Kidney capillary endothelial cell (primary cell): ENCODE data around the gene SPP2.
A peak's percentile ranks its signal among the peaks of the same experiment; 100 is the strongest.

Experiments
- DNase-seq: peaks from one replicate; pipeline ENCODE4 v3.0.0-alpha.2; 2018; ENCODE audit warnings: low spot score

SPP2 gene

DNA sequence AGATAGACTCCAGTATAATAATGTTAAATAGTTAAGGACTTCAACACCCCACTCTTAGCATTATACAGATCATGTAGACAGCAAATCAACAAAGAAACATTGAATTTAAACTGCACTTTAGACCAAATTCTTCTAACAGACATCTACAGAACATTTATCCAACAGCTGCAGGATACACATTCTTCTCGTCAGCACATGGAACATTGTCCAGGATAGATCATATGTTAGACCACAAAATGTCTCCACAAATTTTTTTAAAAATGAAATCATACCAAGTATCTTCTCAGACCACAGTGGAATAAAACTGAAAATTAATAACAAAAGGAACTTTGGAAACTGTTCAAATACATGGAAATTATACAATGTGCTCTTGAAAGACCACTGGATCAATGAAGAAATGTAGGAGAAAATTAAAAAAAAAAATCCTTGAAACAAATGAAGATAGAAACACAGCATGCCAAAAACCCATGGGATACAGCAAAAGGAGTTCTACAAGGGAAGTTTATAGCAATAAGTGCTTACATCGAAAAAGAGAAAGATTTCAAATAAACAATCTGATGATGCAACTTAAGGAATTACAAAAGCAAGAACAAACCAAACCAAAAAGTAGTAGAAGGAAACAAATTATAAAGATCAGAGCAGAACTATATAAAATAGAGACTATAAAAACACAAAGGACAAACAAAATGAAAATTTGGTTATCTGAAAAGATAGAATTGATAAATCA lies 12.3 kb upstream of the SPP2 start:
- DNase-seq: no peak

DNA sequence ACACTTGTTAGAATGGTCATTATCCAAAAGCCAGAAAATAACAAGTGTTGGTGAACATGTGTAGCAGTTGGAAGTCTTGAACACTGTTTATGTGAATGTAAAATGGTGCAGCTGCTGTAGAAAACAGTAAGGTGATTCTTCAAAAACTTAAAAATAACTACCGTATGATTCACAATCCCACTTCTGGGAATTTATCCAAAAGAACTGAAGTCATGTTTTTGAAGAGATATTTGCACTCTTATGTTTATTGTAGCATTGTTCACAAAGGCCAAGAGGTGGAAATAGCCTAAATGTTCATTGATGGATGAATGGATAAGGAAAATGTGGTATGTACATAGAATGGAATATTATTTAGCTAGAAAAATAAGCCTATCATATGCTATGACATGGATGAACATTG lies 6.3 kb upstream of the SPP2 start:
- DNase-seq: peak; percentile 40

DNA sequence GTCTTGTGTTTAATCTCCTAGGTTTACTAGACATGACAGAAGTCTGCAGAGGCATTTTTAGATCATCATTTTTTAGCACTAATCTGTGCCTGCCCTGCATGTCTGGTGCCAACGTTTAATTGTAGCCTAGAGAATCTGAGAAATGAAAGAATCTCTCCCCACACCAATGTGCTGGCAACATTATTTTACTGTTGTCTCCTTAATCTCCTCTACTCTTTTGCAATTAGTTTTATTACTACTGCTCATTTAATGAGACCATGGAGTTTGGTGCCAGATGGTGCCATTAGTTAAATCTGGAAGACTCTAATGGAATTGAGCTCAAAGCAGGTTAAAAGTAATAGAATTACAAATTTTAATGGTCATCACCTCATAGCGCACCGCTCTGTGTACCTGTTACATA lies 4.0 kb upstream of the SPP2 start:
- no peak for DNase-seq

GRCh38 chr2:234047361-234047760 lies 3.1 kb upstream of the SPP2 start:
- no peak for DNase-seq

DNA sequence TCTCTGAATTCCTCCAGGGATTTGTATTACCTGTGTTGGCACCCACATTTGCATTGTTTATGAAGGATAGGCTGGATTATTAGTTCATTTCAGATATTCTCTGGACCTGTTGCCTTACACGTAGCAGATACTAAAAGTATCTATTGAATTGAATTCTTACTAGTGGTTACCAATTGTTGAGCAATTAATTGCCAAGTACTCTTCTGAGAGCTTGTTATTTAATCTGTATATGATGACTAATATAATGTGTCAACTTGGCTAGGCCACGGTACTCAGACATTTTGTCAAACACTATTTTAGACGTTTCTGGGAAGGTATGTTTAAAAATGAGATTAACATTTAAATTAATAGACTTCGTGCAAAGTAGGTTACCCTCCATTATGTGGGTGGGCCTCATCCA lies 2.5 kb upstream of the SPP2 start:
- DNase-seq: no peak

DNA sequence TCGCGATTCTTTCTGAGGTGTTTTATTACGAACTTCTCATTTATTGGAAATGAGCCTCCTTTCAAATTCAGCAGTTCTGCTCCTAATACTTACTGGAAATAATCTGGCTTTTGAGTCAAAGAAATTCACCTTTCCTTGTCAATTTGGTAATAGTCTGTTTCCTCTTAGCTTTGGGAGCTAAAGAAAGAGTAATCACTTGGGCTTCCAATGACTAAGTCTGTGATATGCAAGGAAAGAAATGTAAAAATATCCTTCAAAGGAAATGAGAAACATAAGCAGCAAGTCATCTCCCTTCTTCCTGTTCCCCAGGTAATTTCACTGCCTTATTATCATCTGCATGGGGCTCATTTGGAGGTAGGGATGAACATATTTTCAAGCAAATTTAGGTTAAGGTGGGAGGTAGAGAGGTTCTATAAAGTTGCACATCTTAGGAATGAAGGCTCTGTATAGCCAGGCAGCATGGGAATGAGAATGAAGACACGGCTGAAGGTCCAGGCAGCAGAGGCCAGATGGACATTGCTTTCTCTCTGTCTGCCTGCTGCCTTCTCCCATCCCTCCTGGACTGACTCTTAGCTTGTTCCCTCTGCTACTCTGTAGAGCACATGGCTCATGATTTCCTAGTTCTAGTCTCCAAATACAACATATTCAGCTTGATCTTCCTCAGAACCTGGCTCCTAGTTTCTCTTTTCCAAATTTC lies 1.0 kb downstream of the SPP2 start:
- DNase-seq: no peak

GRCh38 chr2:234058881-234059280 lies 8.4 kb downstream of the SPP2 start:
- no peak for DNase-seq

GRCh38 chr2:234060236-234060635 lies 9.7 kb downstream of the SPP2 start:
- DNase-seq: no peak

- no peak for DNase-seq
These were observed 11.2 kb downstream of the SPP2 start for GRCh38 chr2:234061624-234062257.

GRCh38 chr2:234066587-234066986 lies 16.1 kb downstream of the SPP2 start:
- no peak for DNase-seq

- DNase-seq: no peak
These were observed 21.2 kb downstream of the SPP2 start for GRCh38 chr2:234071664-234072063.

DNA sequence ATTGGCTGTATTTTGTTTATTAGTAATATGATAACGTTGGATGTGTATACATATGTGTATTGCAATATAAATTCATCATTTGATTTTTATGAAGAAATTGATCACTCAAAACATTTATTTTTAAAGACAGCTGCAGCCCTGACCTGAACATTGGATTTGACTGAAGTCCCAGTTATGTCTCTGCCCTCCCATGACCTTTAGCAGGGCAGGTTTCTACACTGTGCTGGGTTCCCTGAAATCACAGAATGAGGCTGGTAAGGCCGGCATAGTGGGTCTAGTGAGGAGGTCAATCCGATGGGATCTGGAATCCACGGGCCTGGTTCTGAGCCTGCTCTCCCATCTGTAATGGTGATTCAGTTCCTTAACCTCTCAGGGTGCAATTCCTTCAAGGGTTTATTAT lies 22.0 kb downstream of the SPP2 start:
- DNase-seq: no peak

- no peak for DNase-seq
These were observed 24.4 kb downstream of the SPP2 start for GRCh38 chr2:234074751-234075517.

DNA sequence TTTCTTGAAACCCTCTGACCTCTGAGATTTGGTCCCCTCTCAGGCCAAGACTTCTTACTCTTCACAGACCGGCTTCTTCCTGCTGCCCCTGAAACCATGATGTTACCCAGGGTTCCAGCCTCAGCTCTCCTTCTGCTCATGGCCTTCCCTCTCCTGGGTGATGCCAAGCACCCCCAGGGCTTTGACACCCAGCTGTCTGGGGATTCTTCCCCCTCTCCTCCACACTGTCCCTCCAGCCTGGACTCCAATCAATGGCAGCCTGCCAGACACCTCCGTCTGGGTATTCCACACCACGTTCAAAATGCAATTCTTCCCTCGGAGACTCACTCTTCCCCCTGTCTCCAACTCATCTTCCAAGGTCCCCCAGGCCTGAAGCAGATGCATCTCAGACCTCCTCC lies 25.0 kb downstream of the SPP2 start:
- DNase-seq: no peak

- no peak for DNase-seq
These were observed 25.4 kb downstream of the SPP2 start for GRCh38 chr2:234075947-234076346.

DNA sequence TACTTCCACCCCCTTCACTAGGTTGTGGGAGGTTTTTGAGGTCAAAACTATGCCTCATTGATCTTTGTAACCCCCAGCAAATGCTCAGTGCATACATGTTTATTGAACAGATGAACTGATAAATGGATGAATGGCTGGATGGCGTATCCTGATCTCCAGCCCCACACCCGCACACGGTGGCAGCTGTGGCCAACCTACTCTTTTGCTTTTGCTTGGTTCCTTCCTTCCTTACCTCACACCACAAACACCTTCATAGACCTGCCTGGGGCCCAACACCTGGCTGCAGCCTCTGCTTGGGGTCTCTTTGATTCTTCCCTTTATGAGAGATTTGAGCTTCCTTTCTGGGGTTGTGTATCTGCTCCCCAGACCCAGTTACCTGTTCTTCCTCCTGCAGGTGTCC lies 25.9 kb downstream of the SPP2 start:
- no peak for DNase-seq

DNA sequence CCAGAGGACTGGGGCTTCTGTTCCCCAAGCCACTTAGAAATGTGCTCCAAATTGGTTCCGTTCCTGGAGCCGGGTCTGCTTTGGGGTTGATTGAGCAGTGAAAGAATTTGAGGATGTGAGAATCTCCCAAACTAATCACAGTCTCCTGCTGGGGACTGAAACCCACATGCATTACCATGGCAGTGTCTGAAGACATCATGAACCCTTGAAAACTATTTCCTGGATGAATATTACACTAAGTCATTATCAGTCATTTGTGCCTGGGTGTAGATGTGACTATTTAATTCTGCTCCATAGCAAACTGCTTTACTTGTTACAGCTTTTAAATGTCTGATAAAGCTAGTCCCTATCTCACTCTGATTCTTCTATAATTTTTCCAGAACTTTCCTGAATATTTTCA lies 27.6 kb downstream of the SPP2 start:
- no peak for DNase-seq

- no peak for DNase-seq
These were observed 31.7 kb downstream of the SPP2 start for GRCh38 chr2:234081970-234082822.

- no peak for DNase-seq
These were observed 33.3 kb downstream of the SPP2 start for GRCh38 chr2:234083572-234084348.

GRCh38 chr2:234091432-234091879 lies 41.0 kb downstream of the SPP2 start:
- no peak for DNase-seq

DNA sequence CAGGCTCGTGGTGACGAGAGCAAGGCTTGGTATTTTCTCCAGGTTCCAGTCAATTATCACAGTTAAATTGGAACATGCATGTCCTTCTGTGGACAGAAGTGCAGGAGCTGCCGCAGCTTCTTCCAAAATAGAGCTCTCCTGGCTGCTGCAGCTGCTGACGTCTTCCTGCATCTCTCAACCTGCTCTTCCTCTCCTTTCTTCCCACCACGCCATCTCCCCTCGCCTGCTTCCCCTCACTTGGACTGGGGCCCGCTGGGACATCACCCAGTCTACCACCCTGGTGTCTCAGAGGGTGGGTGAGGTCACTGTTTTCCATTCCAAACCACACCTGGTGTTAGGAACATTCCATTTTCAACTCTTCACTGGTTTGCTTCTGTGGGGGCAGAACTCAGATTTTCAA lies 41.4 kb downstream of the SPP2 start:
- no peak for DNase-seq
